ENCODE data around the gene RERE.

- TF ChIP-seq CTCF (IDR thresholded peaks at IDR 0.05; ENCODE audit: low read depth, low read length, poor library complexity, severe bottlenecking) (no peak), EZH2phosphoT487 (IDR thresholded peaks at IDR 0.05; ENCODE audit: borderline replicate concordance, low read length) (no peak)
Measured at GRCh38 chr1:8448911-8449661, 368.4 kb downstream of the RERE start.
